ENCODE data around the gene CTIF.
"Not testable (repeated sequence)": the region's sequence is repeated elsewhere in the genome, so short reads cannot be mapped to it uniquely, and the experiment has no call there.

The CTIF gene

GRCh38 chr18:48649231-48649630, 110.4 kb downstream of the CTIF start:
- DNase-seq: no peak

- not testable (repeated sequence) for DNase-seq
Observed at GRCh38 chr18:48654591-48654990, 115.8 kb downstream of the CTIF start.

GRCh38 chr18:48655508-48655907, 116.7 kb downstream of the CTIF start:
- no peak for DNase-seq

- no peak for DNase-seq
Observed at GRCh38 chr18:48656176-48656575, 117.3 kb downstream of the CTIF start.

GRCh38 chr18:48656582-48656981, 117.8 kb downstream of the CTIF start:
- DNase-seq: no peak

GRCh38 chr18:48657447-48658120, 118.8 kb downstream of the CTIF start:
- DNase-seq: no peak

- DNase-seq: no peak
Observed at GRCh38 chr18:48658721-48659120, 119.9 kb downstream of the CTIF start.

GRCh38 chr18:48659188-48660009, 120.6 kb downstream of the CTIF start:
- DNase-seq: no peak

GRCh38 chr18:48660346-48661228, 121.8 kb downstream of the CTIF start:
- DNase-seq: no peak

GRCh38 chr18:48661421-48661820, 122.6 kb downstream of the CTIF start:
- DNase-seq: no peak

GRCh38 chr18:48662011-48662661, 123.3 kb downstream of the CTIF start:
- no peak for DNase-seq

GRCh38 chr18:48663096-48663930, 124.5 kb downstream of the CTIF start:
- no peak for DNase-seq

GRCh38 chr18:48663931-48664847, 125.4 kb downstream of the CTIF start:
- peak; percentile 39 to 51 for DNase-seq

- DNase-seq: no peak
Observed at GRCh38 chr18:48665654-48666053, 126.8 kb downstream of the CTIF start.

- no peak for DNase-seq
Observed at GRCh38 chr18:48666613-48667012, 127.8 kb downstream of the CTIF start.

- no peak for DNase-seq
Observed at GRCh38 chr18:48667276-48668254, 128.7 kb downstream of the CTIF start.

GRCh38 chr18:48668466-48669179, 129.8 kb downstream of the CTIF start:
- no peak for DNase-seq

GRCh38 chr18:48669180-48669675, 130.4 kb downstream of the CTIF start:
- DNase-seq: no peak

All from CD4-positive, alpha-beta T cell treated with Interleukin-1 beta for 1 hour (primary cell).